T-cell (primary cell): Measurements from ENCODE around the gene BAD. TPM values are rescaled to one million over a fixed set of nuclear protein-coding genes. Genes with fewer than 3 reads are reported as not detected.
A peak's percentile ranks its signal among the peaks of the same experiment; 100 is the strongest.

ENCODE experiments used
- ATAC-seq, 4 experiments: fragments of 200-7000 bp in 3 of 4; fragments of 150-1000 bp in 1 of 4; cut with Tn5 transposase; replicated peaks in 1 of 4; 1 replicate in 3 of 4; 2 replicates in 1 of 4; pipeline ENCODE4 v1.10.0; 2021; ENCODE audit warnings: moderate library complexity in 3 of 4, mild to moderate bottlenecking in 2 of 4, moderate number of reproducible peaks in 1 of 4
- CTCF ChIA-PET, 2 donors: fragments of 300-600 bp; sonication (Branson Sonifier 250); formaldehyde crosslinking; loops; one replicate each; lab custom pipeline; 2022; ENCODE audit warnings: antibody characterized with exemption in 2 of 2; lab: Charles Lee
- POLR2A ChIA-PET, 2 donors: fragments of 300-600 bp; sonication (Branson Sonifier 250); formaldehyde crosslinking; loops; one replicate each; lab custom pipeline; 2022; ENCODE audit warnings: antibody characterized with exemption in 2 of 2; lab: Charles Lee
- DNase-seq, 35 experiments: peaks; one replicate each; pipeline versions ENCODE4 v3.0.0 to v3.0.0-alpha.2; 2013 to 2023
- H3K27ac ChIP-seq: one replicate; pipeline ENCODE4 v1.5.1; 2013; ENCODE audit warnings: low read length
- H3K27me3 ChIP-seq, 2 experiments: replicated peaks in 1 of 2; 1 replicate in 1 of 2; 2 replicates in 1 of 2; pipeline versions ENCODE4 v1.6.1 to v1.7.0; 2013; ENCODE audit warnings: low read length in 1 of 2, mixed read lengths in 1 of 2; ENCODE audit not compliant: control insufficient read depth in 2 of 2, insufficient read depth in 2 of 2; ENCODE audit errors: extremely low read depth in 1 of 2
- H3K36me3 ChIP-seq, 2 donors: 1 replicate in 1 of 2; 2 replicates in 1 of 2; pipeline versions ENCODE4 v1.6.1 to v1.7.0; 2013; ENCODE audit warnings: low read length in 1 of 2; ENCODE audit not compliant: control insufficient read depth in 2 of 2, insufficient read depth in 1 of 2; ENCODE audit errors: extremely low read depth in 1 of 2
- H3K4me1 ChIP-seq, 2 experiments: 1 replicate in 1 of 2; 2 replicates in 1 of 2; pipeline versions ENCODE4 v1.6.1 to v1.7.0; 2013; ENCODE audit warnings: low read length in 2 of 2, mixed read lengths in 1 of 2; ENCODE audit not compliant: insufficient read depth in 2 of 2, control insufficient read depth in 1 of 2; ENCODE audit errors: extremely low read depth in 1 of 2
- H3K4me3 ChIP-seq, 2 donors: 1 replicate in 1 of 2; 2 replicates in 1 of 2; pipeline versions ENCODE4 v1.5.1 to v1.7.0; 2013; ENCODE audit warnings: mild to moderate bottlenecking in 2 of 2, low read length in 1 of 2, moderate library complexity in 1 of 2; ENCODE audit not compliant: control insufficient read depth in 1 of 2; ENCODE audit errors: extremely low read depth in 1 of 2
- H3K9me3 ChIP-seq: 2 replicates; pipeline ENCODE4 v1.7.0; 2013
- H3K27ac Mint-ChIP-seq, 2 donors: one replicate each; pipeline ENCODE4 v1.8.0; 2020 to 2021; ENCODE audit warnings: mild to moderate bottlenecking in 2 of 2, mixed read lengths in 2 of 2
- H3K27me3 Mint-ChIP-seq, 2 donors: one replicate each; pipeline ENCODE4 v1.8.0; 2021 to 2022; ENCODE audit warnings: mixed read lengths in 2 of 2
- H3K36me3 Mint-ChIP-seq: one replicate; pipeline ENCODE4 v1.8.0; 2021; ENCODE audit warnings: mixed read lengths
- H3K4me1 Mint-ChIP-seq, 3 donors: one replicate each; pipeline ENCODE4 v1.8.0; 2020 to 2022; ENCODE audit warnings: mixed read lengths in 3 of 3, mild to moderate bottlenecking in 1 of 3
- H3K4me3 Mint-ChIP-seq, 3 donors: one replicate each; pipeline ENCODE4 v1.8.0; 2020 to 2022; ENCODE audit warnings: mild to moderate bottlenecking in 3 of 3, mixed read lengths in 3 of 3, moderate library complexity in 3 of 3
- H3K9me3 Mint-ChIP-seq, 3 donors: one replicate each; pipeline ENCODE4 v1.8.0; 2020 to 2022; ENCODE audit warnings: mixed read lengths in 3 of 3
- WGBS: methylation state at CpG from one replicate; pipeline ENCODE4 v1.1.5; 2013; ENCODE audit warnings: missing lambda C conversion rate; ENCODE audit not compliant: insufficient coverage; 5-methylcytosine and 5-hydroxymethylcytosine counted together
- total RNA-seq, 35 experiments: library from RNA in 6 of 35; stranded (reverse) in 6 of 35; fragments of 120-200 nt in 1 of 35; gene quantifications; one replicate each; pipeline versions ENCODE4 v1.2.1 to v1.2.4 and lab custom pipeline; 2013 to 2026

BAD gene
- total RNA-seq, 5 donors from 2014 or later (not counting 1 experiment from before 2014, with no cell fraction given): 17.5 to 37.7 (median 29.1) TPM

DNA sequence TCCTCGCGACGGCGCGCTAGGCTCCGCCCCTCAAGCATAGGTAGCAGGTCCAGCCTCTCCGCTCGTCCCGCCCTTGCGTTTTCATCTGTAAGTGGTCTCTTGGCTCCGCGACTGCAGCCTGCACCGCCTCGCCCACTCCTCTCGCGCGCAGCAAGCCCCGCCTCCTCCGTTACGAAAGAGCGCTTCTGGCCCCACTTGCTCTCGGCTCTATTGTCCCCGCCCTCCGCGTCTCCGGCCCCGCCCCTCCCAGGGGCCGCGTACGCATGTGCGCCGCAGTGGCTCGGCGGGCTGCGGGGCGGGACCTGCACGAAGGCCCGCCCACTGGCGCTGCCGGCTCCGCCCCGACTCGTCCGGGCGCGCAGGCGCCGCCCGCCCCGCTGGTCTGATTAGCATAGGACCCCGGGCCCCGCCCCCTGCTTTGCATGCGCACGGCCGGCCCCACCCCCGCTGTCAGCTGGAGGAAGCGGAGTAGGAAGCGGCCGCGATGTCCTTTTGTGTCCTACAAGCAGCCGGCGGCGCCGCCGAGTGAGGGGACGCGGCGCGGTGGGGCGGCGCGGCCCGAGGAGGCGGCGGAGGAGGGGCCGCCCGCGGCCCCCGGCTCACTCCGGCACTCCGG is 20.7 kb upstream of the BAD start, which contains the start of gene ESRRA:
Gene ESRRA, plus strand, starts transcription at position 450 of the 616 bp plus-strand sequence. CDS start 1,656 bp downstream, outside the sequence.
- POLR2A ChIA-PET: interaction anchor here in 1 of 2 donors (0.6 to 1.1 kb wide), 3 partner anchors 13 to 101 kb away, joined by 3 to 10 read pairs (median 3); partner anchors contain the start of genes PRDX5 and TRMT112
- peak; percentile 97 to 100 (median 99) for DNase-seq
- Histone ChIP-seq H3K9me3 (no peaks in the 10 kb centered on the region), H3K36me3 (no peaks in the 10 kb centered on the region), H3K4me1 (peaks cover 10 to 49% of the 10 kb centered on the region in 2 experiments), H3K27ac (peak within 1 kb of the TSS; percentile 93), H3K27me3 (peaks cover 0 to 38% of the 10 kb centered on the region in 2 experiments), H3K4me3 (peak within 1 kb of the TSS; percentile 88 to 89)
- ATAC-seq: peak; percentile 75 to 82 (median 77)
- H3K27ac Mint-ChIP-seq: peak within 1 kb of the TSS; percentile 94 to 96
- WGBS: under 1% methylated on average over 81 of the region's 81 CpGs
- H3K4me3 Mint-ChIP-seq: peak within 1 kb of the TSS; percentile 92 to 99 (median 93)
- peaks cover 3% of the 10 kb centered on the region for H3K36me3 Mint-ChIP-seq
- peaks cover 7 to 17% of the 10 kb centered on the region in 2 donors for H3K27me3 Mint-ChIP-seq
- H3K9me3 Mint-ChIP-seq: no peaks in the 10 kb centered on the region
- H3K4me1 Mint-ChIP-seq: peaks cover 31 to 34% (median 32%) of the 10 kb centered on the region in 3 donors
- CTCF ChIA-PET: interaction anchor here (0.6 to 5.8 kb wide), 13 partner anchors 11 to 1589 kb away, joined by 3 to 122 read pairs (median 7); partner anchors contain the start of genes BAD (in 1 of the 2), FERMT3 (in 1 of the 2), FKBP2 (in 1 of the 2) and GPR137 (in 1 of the 2)

- H3K27ac ChIP-seq: peak overlapping the region; percentile 93
- peak overlapping the region; percentile 88 to 89 for H3K4me3 ChIP-seq
- ATAC-seq (peak; percentile 24 to 33 (median 31)), DNase-seq (peak; percentile 77 to 96 (median 90))
- no peaks in the 10 kb centered on the region for H3K9me3 ChIP-seq
- CTCF ChIA-PET: interaction anchor here (0.6 to 5.8 kb wide), 14 partner anchors 10 to 1639 kb away, joined by 3 to 122 read pairs (median 7); partner anchors contain the start of genes BAD (in 1 of the 2), FERMT3 (in 1 of the 2), FKBP2 (in 1 of the 2) and GPR137 (in 1 of the 2)
- peak overlapping the region; percentile 86 to 99 (median 92) for H3K4me3 Mint-ChIP-seq
- H3K27me3 ChIP-seq: peaks cover 0 to 45% of the 10 kb centered on the region in 2 experiments
- H3K4me1 ChIP-seq: peaks cover 15 to 56% of the 10 kb centered on the region in 2 experiments
- WGBS: 1% methylated on average over 41 of the region's 46 CpGs
- POLR2A ChIA-PET: interaction anchor here in 1 of 2 donors (1.1 kb wide), 1 partner anchor 13 kb away, joined by 10 read pairs; the partner anchor contains the start of genes PRDX5 and TRMT112
- H3K36me3 Mint-ChIP-seq: peaks cover 3% of the 10 kb centered on the region
- H3K27me3 Mint-ChIP-seq: peaks cover 10 to 23% of the 10 kb centered on the region in 2 donors
- peaks cover 36 to 40% (median 38%) of the 10 kb centered on the region in 3 donors for H3K4me1 Mint-ChIP-seq
- H3K9me3 Mint-ChIP-seq: no peaks in the 10 kb centered on the region
- no peaks in the 10 kb centered on the region for H3K36me3 ChIP-seq
- H3K27ac Mint-ChIP-seq: peak overlapping the region; percentile 94
Observed at GRCh38 chr11:64304316-64305072, 20.0 kb upstream of the BAD start.

DNA sequence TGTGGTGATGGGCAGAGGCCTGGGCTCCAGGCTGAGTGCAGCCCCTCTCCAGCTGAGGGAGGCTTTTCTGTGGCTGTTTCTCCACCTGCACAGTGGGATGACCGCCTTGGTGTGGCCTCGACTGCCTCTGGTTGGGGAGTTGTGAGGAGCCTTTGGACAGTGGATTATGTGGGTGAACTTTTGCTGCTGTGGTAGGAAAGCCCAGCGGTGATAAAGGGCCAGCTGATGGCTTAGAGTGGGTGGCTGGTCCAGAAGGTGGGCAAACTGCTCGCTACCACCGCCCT is 19.5 kb upstream of the BAD start:
- Mint-ChIP-seq H3K27ac (peak overlapping the region; percentile 94), H3K9me3 (no peaks in the 10 kb centered on the region), H3K27me3 (peaks cover 10 to 25% of the 10 kb centered on the region in 2 donors), H3K4me1 (peaks cover 36 to 42% (median 39%) of the 10 kb centered on the region in 3 donors), H3K36me3 (peaks cover 3% of the 10 kb centered on the region), H3K4me3 (peak overlapping the region; percentile 86 to 99 (median 92))
- ChIA-PET CTCF (interaction anchor here (0.6 to 5.8 kb wide), 11 partner anchors 9 to 1638 kb away, joined by 3 to 122 read pairs (median 7); partner anchors contain the start of genes BAD (in 1 of the 2), FERMT3 (in 1 of the 2), FKBP2 (in 1 of the 2) and GPR137 (in 1 of the 2)), POLR2A (interaction anchor here in 1 of 2 donors (0.6 kb wide), 1 partner anchor 118 kb away, joined by 3 read pairs; the partner anchor contains the start of gene STIP1)
- Histone ChIP-seq H3K27ac (peak overlapping the region; percentile 93), H3K27me3 (peaks cover 0 to 50% of the 10 kb centered on the region in 2 experiments), H3K4me1 (peaks cover 16 to 61% of the 10 kb centered on the region in 2 experiments), H3K9me3 (no peaks in the 10 kb centered on the region), H3K36me3 (no peaks in the 10 kb centered on the region), H3K4me3 (peak overlapping the region; percentile 88 to 89)
- DNase-seq: no peak
- ATAC-seq: no peak
- WGBS: no CpG with 5 or more reads among the region's 5 CpGs

DNA sequence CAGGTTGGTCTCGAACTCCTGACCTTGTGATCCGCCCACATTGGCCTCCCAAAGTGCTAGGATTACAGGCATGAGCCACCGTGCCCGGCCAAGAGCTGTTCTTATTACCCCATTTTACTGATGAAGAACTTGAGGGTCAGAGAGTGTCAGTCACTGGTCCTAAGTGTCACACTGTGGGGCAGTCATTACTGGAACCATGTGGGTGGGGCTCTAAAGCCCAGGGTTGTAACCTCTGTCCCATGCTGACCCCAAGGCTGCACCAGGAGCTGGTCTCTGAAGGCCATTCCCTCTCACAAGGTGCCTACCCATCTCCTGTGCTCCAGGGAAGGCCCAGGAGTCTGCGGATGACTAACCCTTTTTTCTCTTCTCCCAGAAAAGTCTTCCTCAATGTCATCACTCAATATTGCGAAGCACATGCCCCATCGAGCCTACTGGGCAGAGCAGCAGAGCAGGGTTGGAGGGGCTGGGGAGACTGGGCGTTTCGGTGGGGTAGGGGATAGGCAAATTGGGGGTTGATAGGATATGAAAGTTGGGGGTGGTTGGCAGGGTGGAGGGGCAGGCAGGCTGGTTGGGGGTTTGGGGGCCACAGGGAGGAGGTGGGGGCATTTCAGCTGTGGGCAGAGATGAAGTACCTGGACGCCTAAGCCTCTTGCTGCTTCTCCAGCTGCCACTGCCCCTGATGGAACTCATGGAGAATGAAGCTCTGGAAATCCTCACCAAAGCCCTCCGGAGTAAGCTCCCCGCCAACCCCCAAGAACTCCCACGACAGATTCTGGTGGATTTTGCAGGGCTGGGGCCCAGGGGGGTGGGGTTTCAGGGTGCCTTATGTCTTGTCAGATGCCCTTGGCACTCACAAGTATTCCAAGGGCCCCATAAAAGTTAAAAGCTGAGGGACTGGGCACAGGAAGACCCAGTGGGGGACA is 18.9 kb upstream of the BAD start:
- Mint-ChIP-seq H3K4me3 (peak overlapping the region in 2 of 3 donors; percentile 92 to 99), H3K27ac (no peak overlapping the region), H3K4me1 (peaks cover 36 to 44% (median 39%) of the 10 kb centered on the region in 3 donors), H3K36me3 (peaks cover 3% of the 10 kb centered on the region), H3K27me3 (peaks cover 13 to 31% of the 10 kb centered on the region in 2 donors), H3K9me3 (no peaks in the 10 kb centered on the region)
- ATAC-seq (no peak), DNase-seq (no peak)
- Histone ChIP-seq H3K4me3 (peak overlapping the region in 1 of 2 donors; percentile 88), H3K9me3 (no peaks in the 10 kb centered on the region), H3K27me3 (peaks cover 2 to 56% of the 10 kb centered on the region in 2 experiments), H3K36me3 (no peaks in the 10 kb centered on the region), H3K27ac (no peak overlapping the region), H3K4me1 (peaks cover 16 to 63% of the 10 kb centered on the region in 2 experiments)
- WGBS: 94% methylated on average over 7 of the region's 13 CpGs
- ChIA-PET CTCF (interaction anchor here (0.5 to 5.8 kb wide), 14 partner anchors 9 to 1637 kb away, joined by 3 to 122 read pairs (median 6); partner anchors contain the start of genes GPR137 (in 2 of the 2), BAD (in 1 of the 2), FERMT3 (in 1 of the 2) and PLCB3 (in 1 of the 2)), POLR2A (interaction anchor here in 1 of 2 donors (0.6 to 0.9 kb wide), 2 partner anchors 118 to 119 kb away, joined by 3 to 6 read pairs; partner anchors contain the start of gene STIP1)

GRCh38 chr11:64299847-64300648 is 15.6 kb upstream of the BAD start, which contains the start of gene CATSPERZ:
Gene CATSPERZ, plus strand, starts transcription at chr11:64300358. Its CDS starts 53 bp downstream, at chr11:64300411.
- Mint-ChIP-seq H3K4me1 (peaks cover 30 to 39% (median 34%) of the 10 kb centered on the region in 3 donors), H3K36me3 (no peaks in the 10 kb centered on the region), H3K9me3 (no peaks in the 10 kb centered on the region), H3K27me3 (peaks cover 37 to 64% of the 10 kb centered on the region in 2 donors), H3K27ac (peak within 1 kb of the TSS in 1 of 2 donors; percentile 27), H3K4me3 (peak within 1 kb of the TSS; percentile 46 to 78 (median 72))
- Histone ChIP-seq H3K27me3 (peaks cover 17 to 88% of the 10 kb centered on the region in 2 experiments), H3K4me3 (peak within 1 kb of the TSS; percentile 13 to 54), H3K36me3 (no peaks in the 10 kb centered on the region), H3K9me3 (no peaks in the 10 kb centered on the region), H3K27ac (no peak within 1 kb of the TSS), H3K4me1 (peaks cover 11 to 56% of the 10 kb centered on the region in 2 experiments)
- DNase-seq: peak in 10 of 35 experiments; percentile 10 to 53 (median 29)
- no peak for ATAC-seq
- CTCF ChIA-PET: interaction anchor here (1.9 to 5.8 kb wide), 4 partner anchors 14 to 94 kb away, joined by 4 to 122 read pairs (median 18); partner anchors contain the start of genes BAD (in 1 of the 2), FERMT3 (in 1 of the 2), GPR137 (in 1 of the 2) and PRDX5 (in 1 of the 2)
- 2% methylated on average over 34 of the region's 54 CpGs for WGBS
- POLR2A ChIA-PET: no interaction called here
